Measurements from ENCODE around the gene SCAMP1. TPM values are rescaled to one million over a fixed set of nuclear protein-coding genes. Genes with fewer than 3 reads are reported as not detected.

SCAMP1 gene
- total RNA-seq, 1 experiment from 2014 or later, result 36.0 TPM

DNA sequence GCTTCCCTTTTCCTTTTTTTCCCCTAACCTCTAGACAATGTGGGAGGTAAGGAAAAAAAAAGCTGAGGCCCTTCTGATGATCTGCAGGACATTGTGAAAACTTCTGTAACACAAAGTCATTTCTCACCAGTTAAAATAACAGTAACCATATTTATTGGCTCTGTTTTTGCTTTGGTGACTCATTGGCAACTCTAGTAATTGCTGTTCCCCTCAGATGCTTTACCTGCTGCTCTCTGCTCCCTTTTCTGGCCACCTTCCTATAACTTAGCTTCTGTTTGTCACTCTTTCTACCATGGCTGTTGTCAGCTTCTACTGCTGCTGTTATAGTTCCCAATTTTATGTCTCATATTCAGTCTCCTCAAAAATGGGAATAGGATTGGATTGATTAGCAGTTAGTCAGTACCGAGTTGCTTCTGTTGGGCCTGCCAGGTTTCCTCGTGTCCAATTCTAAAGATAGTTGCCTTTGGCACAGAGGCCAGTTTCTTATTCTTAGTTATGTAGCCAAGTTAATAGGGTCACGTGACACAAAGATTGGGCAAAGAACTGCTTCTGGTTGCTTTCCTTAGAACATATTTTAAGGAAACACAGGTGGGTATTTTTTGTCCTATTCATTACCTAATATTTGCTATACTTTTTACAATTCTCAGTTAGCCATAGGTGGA lies 16.8 kb downstream of the SCAMP1 start:
- Histone ChIP-seq H3K27me3 (ENCODE audit: insufficient read depth, low read length) (no peaks in the 10 kb centered on the region), H4K91ac (ENCODE audit: insufficient read length, low read depth, low read length) (no peak overlapping the region), H2BK5ac (ENCODE audit: insufficient read length, low read length) (no peak overlapping the region), H3K23me2 (ENCODE audit: insufficient read length, low read depth, low read length, poor library complexity, severe bottlenecking) (no peaks in the 10 kb centered on the region), H3K23ac (ENCODE audit: insufficient read length, low read depth, low read length) (no peak overlapping the region), H2BK12ac (ENCODE audit: insufficient read length, low read depth, low read length) (no peak overlapping the region), H4K20me1 (ENCODE audit: control insufficient read depth, insufficient read depth, insufficient read length) (no peaks in the 10 kb centered on the region), H3K4ac (ENCODE audit: low read depth, low read length) (no peak overlapping the region), H3K4me2 (ENCODE audit: insufficient read depth, insufficient read length, low read length) (no peak overlapping the region), H2BK15ac (ENCODE audit: low read depth, low read length) (no peak overlapping the region), H2AK5ac (ENCODE audit: insufficient read length, low read length) (no peak overlapping the region), H2BK120ac (ENCODE audit: low read depth, low read length, poor library complexity, severe bottlenecking) (no peak overlapping the region), H4K5ac (ENCODE audit: insufficient read length, low read depth, low read length) (no peak overlapping the region), H3K9ac (ENCODE audit: extremely low read depth, insufficient read length, low read length) (no peak overlapping the region), H3K4me1 (ENCODE audit: insufficient read depth, low read length) (no peaks in the 10 kb centered on the region), H3K18ac (ENCODE audit: insufficient read length, low read depth, low read length) (no peak overlapping the region), H3K27ac (ENCODE audit: insufficient read length, low read depth, low read length) (no peak overlapping the region), H3K14ac (ENCODE audit: insufficient read depth, low read length) (no peak overlapping the region), H3K79me2 (ENCODE audit: insufficient read depth, low read length) (no peaks in the 10 kb centered on the region), H3K79me1 (ENCODE audit: insufficient read depth, low read depth, low read length, poor library complexity, severe bottlenecking) (no peaks in the 10 kb centered on the region), H2BK20ac (ENCODE audit: low read depth, low read length, poor library complexity, severe bottlenecking) (no peak overlapping the region), H3K56ac (ENCODE audit: insufficient read length, low read depth, low read length) (no peak overlapping the region), H3K9me3 (ENCODE audit: control insufficient read depth, low read depth, low read length) (no peaks in the 10 kb centered on the region), H2AFZ (ENCODE audit: low read length) (no peak overlapping the region), H4K8ac (replicated peaks; ENCODE audit: insufficient read length, low read depth, low read length) (no peak overlapping the region), H3T11ph (ENCODE audit: low read length) (no peak overlapping the region)
- Mint-ChIP-seq H3K27ac (peak overlapping the region in 1 of 3 experiments; percentile 41; a peak in 1 of 7 replicates), H3K27me3 (ENCODE audit: low read depth) (no peaks in the 10 kb centered on the region; the same call in 1 of the 2 replicates), H3K9me3 (no peaks in the 10 kb centered on the region), H3K4me1 (0 out of 4 replicates have a peak, but pooled peaks cover 0 to 3% of the 10 kb centered on the region in 2 experiments), H3K36me3 (ENCODE audit: insufficient read depth in 1 of 3, low read depth in 3 of 3) (no peaks in the 10 kb centered on the region; a peak in 1 of 7 replicates), H3K4me3 (no peak overlapping the region)
- no peak for DNase-seq
- TF ChIP-seq, protein P1, sequence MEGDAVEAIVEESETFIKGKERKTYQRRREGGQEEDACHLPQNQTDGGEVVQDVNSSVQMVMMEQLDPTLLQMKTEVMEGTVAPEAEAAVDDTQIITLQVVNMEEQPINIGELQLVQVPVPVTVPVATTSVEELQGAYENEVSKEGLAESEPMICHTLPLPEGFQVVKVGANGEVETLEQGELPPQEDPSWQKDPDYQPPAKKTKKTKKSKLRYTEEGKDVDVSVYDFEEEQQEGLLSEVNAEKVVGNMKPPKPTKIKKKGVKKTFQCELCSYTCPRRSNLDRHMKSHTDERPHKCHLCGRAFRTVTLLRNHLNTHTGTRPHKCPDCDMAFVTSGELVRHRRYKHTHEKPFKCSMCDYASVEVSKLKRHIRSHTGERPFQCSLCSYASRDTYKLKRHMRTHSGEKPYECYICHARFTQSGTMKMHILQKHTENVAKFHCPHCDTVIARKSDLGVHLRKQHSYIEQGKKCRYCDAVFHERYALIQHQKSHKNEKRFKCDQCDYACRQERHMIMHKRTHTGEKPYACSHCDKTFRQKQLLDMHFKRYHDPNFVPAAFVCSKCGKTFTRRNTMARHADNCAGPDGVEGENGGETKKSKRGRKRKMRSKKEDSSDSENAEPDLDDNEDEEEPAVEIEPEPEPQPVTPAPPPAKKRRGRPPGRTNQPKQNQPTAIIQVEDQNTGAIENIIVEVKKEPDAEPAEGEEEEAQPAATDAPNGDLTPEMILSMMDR (conservative IDR thresholded peaks at IDR 0.05), result no peak
- no CpG with 5 or more reads among the region's 3 CpGs for WGBS (ENCODE audit: extremely low coverage, insufficient read length, low lambda C conversion rate)
